Osteocyte (in vitro differentiated cells): ENCODE results near the gene HARBI1. TPM values are rescaled to one million over a fixed set of nuclear protein-coding genes. Genes with fewer than 3 reads are reported as not detected.

Experiments
- DNase-seq: peaks from one replicate; pipeline ENCODE4 v3.0.0; 2021; ENCODE audit warnings: mixed read lengths; ENCODE audit not compliant: unreplicated experiment; ENCODE audit errors: extremely low spot score
- H3K27ac Mint-ChIP-seq: one replicate; pipeline ENCODE4 v1.8.0; 2021; ENCODE audit warnings: mild to moderate bottlenecking, mixed read lengths; ENCODE audit not compliant: unreplicated experiment
- H3K27me3 Mint-ChIP-seq: one replicate; pipeline ENCODE4 v1.8.0; 2021; ENCODE audit warnings: mixed read lengths; ENCODE audit not compliant: unreplicated experiment
- H3K36me3 Mint-ChIP-seq: one replicate; pipeline ENCODE4 v1.8.0; 2021; ENCODE audit warnings: mixed read lengths; ENCODE audit not compliant: unreplicated experiment
- H3K4me1 Mint-ChIP-seq: one replicate; pipeline ENCODE4 v1.8.0; 2021; ENCODE audit warnings: mixed read lengths; ENCODE audit not compliant: unreplicated experiment
- H3K4me3 Mint-ChIP-seq: one replicate; pipeline ENCODE4 v1.8.0; 2021; ENCODE audit warnings: mild to moderate bottlenecking, moderate library complexity, mixed read lengths; ENCODE audit not compliant: unreplicated experiment
- H3K9me3 Mint-ChIP-seq: one replicate; pipeline ENCODE4 v1.8.0; 2021; ENCODE audit warnings: mixed read lengths; ENCODE audit not compliant: unreplicated experiment
- long read RNA-seq: library from polyadenylated mRNA; unstranded; transcript quantifications from one replicate; pipeline ENCODE4 v2.0.0, GENCODE V29; 2021
- total RNA-seq: library from RNA; stranded (reverse); gene quantifications from 2 replicates; pipeline ENCODE4 v1.2.1, GENCODE V29; 2021
- TF ChIP-seq, protein P1 (sequence below): fragments of 200-600 bp; sonication (generic); IDR thresholded peaks from 2 replicates; pipeline ENCODE4 v1.5.0; 2021; ENCODE audit warnings: antibody characterized with exemption, mild to moderate bottlenecking, moderate library complexity

HARBI1 gene, protein sequence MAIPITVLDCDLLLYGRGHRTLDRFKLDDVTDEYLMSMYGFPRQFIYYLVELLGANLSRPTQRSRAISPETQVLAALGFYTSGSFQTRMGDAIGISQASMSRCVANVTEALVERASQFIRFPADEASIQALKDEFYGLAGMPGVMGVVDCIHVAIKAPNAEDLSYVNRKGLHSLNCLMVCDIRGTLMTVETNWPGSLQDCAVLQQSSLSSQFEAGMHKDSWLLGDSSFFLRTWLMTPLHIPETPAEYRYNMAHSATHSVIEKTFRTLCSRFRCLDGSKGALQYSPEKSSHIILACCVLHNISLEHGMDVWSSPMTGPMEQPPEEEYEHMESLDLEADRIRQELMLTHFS
- total RNA-seq: 6.1 and 6.7 TPM in 2 replicates
- long read RNA-seq, transcript HARBI1-201 (3 exons, 1,967 nt): major isoform, 32 of 41 reads
- long read RNA-seq, partial matches to known transcripts: 1 of 41 reads
- long read RNA-seq, other reads (novel, unspliced or antisense): 8 of 41 reads

DNA sequence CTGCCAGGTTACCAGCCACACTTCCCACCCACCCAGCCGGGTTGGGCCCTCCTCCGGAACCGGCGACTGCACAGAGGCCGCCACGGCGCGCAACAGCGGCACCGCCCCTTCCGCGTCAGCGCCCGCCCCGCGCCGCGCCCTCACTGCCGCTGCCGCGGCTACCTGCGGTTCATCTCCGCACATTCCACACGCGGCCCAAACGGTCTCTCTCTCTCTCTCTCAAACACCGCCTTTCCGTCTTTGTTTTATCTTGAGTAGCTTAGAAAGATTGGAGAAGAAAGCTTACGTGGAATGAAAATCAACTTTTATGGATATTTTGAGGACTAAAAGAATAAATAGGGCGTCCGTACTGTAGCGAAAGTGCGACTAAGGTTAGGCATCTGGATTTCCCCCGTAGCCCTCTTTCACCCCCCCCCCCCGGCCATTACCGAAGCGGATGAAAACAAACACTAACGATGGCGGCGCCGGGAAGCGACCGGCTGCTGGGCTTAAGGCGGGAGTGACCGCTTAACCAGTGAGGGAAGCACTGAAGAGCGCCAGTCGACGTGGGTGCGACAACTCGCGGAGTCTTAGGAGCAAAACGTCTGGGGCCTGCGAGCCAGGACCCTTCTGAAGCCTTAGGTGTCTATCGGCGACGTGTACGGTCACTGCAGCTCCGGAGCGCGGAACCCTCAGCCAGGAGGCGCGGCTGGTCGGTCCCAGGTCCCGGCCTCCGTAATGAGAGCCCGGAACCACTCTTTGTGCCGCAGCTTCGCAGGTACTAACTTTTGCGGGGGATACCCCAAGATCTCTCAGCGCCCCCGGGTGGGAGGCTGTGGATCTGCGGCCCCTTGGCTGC, at the start of gene HARBI1, which contains the start of gene ATG13:
Gene HARBI1 (minus strand): TSS at position 94 of the 838 bp plus-strand sequence. CDS start 990 bp downstream, outside the sequence.
Gene ATG13 (plus strand): TSS at position 420 of the 838 bp plus-strand sequence. CDS start 26,739 bp downstream, outside the sequence.
- H3K27ac Mint-ChIP-seq: peak within 1 kb of the TSS; percentile 99
- peak within 1 kb of the TSS; percentile 90 for H3K4me3 Mint-ChIP-seq
- H3K27me3 Mint-ChIP-seq: no peaks in the 10 kb centered on the region
- H3K4me1 Mint-ChIP-seq: peaks cover 34% of the 10 kb centered on the region
- no peaks in the 10 kb centered on the region for H3K9me3 Mint-ChIP-seq
- H3K36me3 Mint-ChIP-seq: peaks cover 6% of the 10 kb centered on the region
- TF ChIP-seq, protein P1, sequence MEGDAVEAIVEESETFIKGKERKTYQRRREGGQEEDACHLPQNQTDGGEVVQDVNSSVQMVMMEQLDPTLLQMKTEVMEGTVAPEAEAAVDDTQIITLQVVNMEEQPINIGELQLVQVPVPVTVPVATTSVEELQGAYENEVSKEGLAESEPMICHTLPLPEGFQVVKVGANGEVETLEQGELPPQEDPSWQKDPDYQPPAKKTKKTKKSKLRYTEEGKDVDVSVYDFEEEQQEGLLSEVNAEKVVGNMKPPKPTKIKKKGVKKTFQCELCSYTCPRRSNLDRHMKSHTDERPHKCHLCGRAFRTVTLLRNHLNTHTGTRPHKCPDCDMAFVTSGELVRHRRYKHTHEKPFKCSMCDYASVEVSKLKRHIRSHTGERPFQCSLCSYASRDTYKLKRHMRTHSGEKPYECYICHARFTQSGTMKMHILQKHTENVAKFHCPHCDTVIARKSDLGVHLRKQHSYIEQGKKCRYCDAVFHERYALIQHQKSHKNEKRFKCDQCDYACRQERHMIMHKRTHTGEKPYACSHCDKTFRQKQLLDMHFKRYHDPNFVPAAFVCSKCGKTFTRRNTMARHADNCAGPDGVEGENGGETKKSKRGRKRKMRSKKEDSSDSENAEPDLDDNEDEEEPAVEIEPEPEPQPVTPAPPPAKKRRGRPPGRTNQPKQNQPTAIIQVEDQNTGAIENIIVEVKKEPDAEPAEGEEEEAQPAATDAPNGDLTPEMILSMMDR: peak; percentile 85
- DNase-seq: peak; percentile 96

DNA sequence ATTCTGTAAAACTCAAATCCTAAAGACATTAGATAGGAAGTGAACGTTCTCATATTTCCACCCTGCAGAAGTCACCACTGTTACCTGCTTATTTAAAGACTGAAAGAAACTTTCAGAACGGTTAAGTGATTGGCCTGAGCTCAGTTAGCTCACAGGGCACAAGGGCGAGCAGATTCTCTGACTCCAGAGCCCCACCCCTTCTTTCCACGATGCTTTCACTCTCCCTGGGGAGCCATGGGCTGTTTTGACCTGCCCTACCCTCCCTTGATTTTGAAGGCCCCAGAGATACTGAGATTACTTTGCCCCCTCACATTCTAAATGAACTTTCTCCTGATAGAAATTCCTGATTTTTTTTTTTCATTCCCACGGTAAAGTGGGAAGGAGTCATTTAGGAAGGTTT, 49.5 kb upstream of the HARBI1 start:
- H3K36me3 Mint-ChIP-seq: peaks cover 55% of the 10 kb centered on the region
- no peak for DNase-seq
- no peak overlapping the region for H3K4me3 Mint-ChIP-seq
- peaks cover 5% of the 10 kb centered on the region for H3K4me1 Mint-ChIP-seq
- H3K27ac Mint-ChIP-seq: no peak overlapping the region
- no peaks in the 10 kb centered on the region for H3K9me3 Mint-ChIP-seq
- no peaks in the 10 kb centered on the region for H3K27me3 Mint-ChIP-seq
- TF ChIP-seq, protein P1: no peak

DNA sequence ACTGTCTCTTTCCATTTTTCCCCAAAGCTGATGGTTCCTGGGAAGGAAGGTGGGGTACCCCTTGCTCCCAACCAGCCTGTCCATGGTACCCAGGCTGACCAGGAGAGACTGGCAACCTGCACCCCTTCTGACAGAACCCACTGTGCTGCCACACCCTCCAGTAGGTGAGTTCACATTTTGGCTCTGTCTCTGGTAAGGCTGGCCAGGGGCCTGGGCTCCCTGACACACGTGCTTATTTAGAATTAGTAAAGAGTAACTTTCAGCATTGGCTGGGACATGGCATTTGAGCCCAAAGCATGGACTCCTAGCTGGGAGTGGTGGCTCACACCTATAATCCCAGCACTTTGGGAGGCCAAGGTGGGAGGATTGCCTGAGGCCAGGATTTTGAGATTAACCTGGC, 48.3 kb upstream of the HARBI1 start:
- TF ChIP-seq, protein P1: no peak
- H3K27me3 Mint-ChIP-seq: no peaks in the 10 kb centered on the region
- H3K9me3 Mint-ChIP-seq: no peaks in the 10 kb centered on the region
- peaks cover 52% of the 10 kb centered on the region for H3K36me3 Mint-ChIP-seq
- peaks cover 5% of the 10 kb centered on the region for H3K4me1 Mint-ChIP-seq
- H3K27ac Mint-ChIP-seq: no peak overlapping the region
- H3K4me3 Mint-ChIP-seq: no peak overlapping the region
- no peak for DNase-seq

DNA sequence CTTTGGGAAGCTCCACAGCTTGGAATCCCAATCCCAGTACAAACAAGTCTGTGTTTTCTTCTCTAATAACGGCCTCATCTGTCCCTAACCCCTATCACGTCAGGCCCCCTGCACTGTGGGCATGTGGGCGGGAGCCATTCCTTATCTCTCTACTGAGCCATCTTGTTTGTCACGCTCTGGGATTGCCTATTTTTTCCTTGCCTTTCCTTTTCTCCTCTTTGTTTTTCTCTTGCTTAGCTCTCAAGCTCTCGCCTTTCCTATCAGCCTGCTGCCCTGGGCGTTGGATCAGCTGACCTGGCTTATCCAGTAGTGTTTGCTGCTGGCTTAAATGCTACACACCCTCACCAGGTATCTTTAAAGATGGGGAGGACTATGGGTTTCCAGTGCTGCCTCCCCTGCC, 47.6 kb upstream of the HARBI1 start:
- Mint-ChIP-seq H3K4me1 (peaks cover 5% of the 10 kb centered on the region), H3K27me3 (no peaks in the 10 kb centered on the region), H3K27ac (no peak overlapping the region), H3K36me3 (peaks cover 54% of the 10 kb centered on the region), H3K4me3 (no peak overlapping the region), H3K9me3 (no peaks in the 10 kb centered on the region)
- TF ChIP-seq, protein P1: no peak
- DNase-seq: no peak
